22Rv1 (cell line): Measurements from ENCODE around the gene PRH2.

Experiments
- ZFX ChIP-seq: fragments of 450-650 bp; IDR thresholded peaks from 2 replicates; pipeline ENCODE4 v1.6.1; 2017; ENCODE audit warnings: antibody characterized with exemption, borderline replicate concordance
- TF ChIP-seq, protein P1 (sequence below): fragments of 450-650 bp; IDR thresholded peaks from 2 replicates; pipeline ENCODE4 v1.5.1; 2017; ENCODE audit warnings: mild to moderate bottlenecking

DNA sequence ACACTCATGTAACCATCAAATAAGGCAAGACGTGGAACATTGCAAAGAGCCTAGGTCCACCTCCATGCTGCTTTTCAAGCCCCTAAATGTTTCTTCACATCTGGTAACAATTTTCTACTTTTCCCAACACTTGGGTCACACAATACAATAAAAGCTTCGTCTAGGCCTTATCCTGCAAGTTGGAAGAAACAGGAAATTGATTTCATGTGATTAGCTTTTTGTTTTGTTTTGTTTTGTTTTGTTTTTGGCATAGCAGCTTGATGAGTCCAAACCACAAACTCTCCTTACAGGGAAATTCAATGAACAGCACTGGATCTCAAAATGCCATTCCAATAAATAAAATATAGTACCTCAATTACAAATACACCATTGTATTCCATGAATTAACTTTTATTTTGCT lies 38.4 kb downstream of the PRH2 start:
- TF ChIP-seq, protein P1, sequence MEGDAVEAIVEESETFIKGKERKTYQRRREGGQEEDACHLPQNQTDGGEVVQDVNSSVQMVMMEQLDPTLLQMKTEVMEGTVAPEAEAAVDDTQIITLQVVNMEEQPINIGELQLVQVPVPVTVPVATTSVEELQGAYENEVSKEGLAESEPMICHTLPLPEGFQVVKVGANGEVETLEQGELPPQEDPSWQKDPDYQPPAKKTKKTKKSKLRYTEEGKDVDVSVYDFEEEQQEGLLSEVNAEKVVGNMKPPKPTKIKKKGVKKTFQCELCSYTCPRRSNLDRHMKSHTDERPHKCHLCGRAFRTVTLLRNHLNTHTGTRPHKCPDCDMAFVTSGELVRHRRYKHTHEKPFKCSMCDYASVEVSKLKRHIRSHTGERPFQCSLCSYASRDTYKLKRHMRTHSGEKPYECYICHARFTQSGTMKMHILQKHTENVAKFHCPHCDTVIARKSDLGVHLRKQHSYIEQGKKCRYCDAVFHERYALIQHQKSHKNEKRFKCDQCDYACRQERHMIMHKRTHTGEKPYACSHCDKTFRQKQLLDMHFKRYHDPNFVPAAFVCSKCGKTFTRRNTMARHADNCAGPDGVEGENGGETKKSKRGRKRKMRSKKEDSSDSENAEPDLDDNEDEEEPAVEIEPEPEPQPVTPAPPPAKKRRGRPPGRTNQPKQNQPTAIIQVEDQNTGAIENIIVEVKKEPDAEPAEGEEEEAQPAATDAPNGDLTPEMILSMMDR, result no peak
- no peak for TF ChIP-seq ZFX
